Epithelial cell of proximal tubule (primary cell): ENCODE results near the gene AKAP9. TPM values are rescaled to one million over a fixed set of nuclear protein-coding genes. Genes with fewer than 3 reads are reported as not detected.
"Not testable (repeated sequence)": the region's sequence is repeated elsewhere in the genome, so short reads cannot be mapped to it uniquely, and the experiment has no call there.

Source experiments
- DNase-seq: peaks from one replicate; pipeline ENCODE4 v3.0.0-alpha.2; 2011; ENCODE audit warnings: low read depth
- H3K4me3 ChIP-seq: 2 replicates; pipeline ENCODE4 v1.5.1; 2011; ENCODE audit warnings: low read depth, mild to moderate bottlenecking, low read length
- CTCF ChIP-seq: conservative IDR thresholded peaks from 2 replicates; pipeline ENCODE4 v1.5.1; 2012; ENCODE audit warnings: low read depth, mild to moderate bottlenecking, low read length
- total RNA-seq: library from RNA; depleted of rRNA; stranded (reverse); fragments of >200 nt; gene quantifications from 2 replicates; pipeline ENCODE4 v1.2.3, GENCODE V29; 2015

The AKAP9 gene
- total RNA-seq, 1 donor from 2014 or later = 19.6 TPM

- no peak for DNase-seq
- H3K4me3 ChIP-seq = no peak overlapping the region
- TF ChIP-seq CTCF = no peak
Measured at GRCh38 chr7:92075455-92076158, 134.9 kb downstream of the AKAP9 start.

- DNase-seq = no peak
- H3K4me3 ChIP-seq = no peak overlapping the region
- no peak for TF ChIP-seq CTCF
Measured at GRCh38 chr7:92076509-92076908, 135.8 kb downstream of the AKAP9 start.

GRCh38 chr7:92083922-92084321 lies 143.3 kb downstream of the AKAP9 start:
- DNase-seq, H3K4me3 ChIP-seq: not testable (repeated sequence)

- no peak overlapping the region for H3K4me3 ChIP-seq
- DNase-seq = no peak
- no peak for TF ChIP-seq CTCF
Measured at GRCh38 chr7:92088266-92088665, 147.6 kb downstream of the AKAP9 start.

GRCh38 chr7:92092210-92092609 lies 151.5 kb downstream of the AKAP9 start:
- H3K4me3 ChIP-seq = no peak overlapping the region
- TF ChIP-seq CTCF = no peak
- DNase-seq = no peak

- no peak for TF ChIP-seq CTCF
- no peak overlapping the region for H3K4me3 ChIP-seq
- no peak for DNase-seq
Measured at GRCh38 chr7:92095380-92095779, 154.7 kb downstream of the AKAP9 start.

- no peak for TF ChIP-seq CTCF
- H3K4me3 ChIP-seq = no peak overlapping the region
- DNase-seq = no peak
Measured at GRCh38 chr7:92100534-92100933, 159.9 kb downstream of the AKAP9 start.

- H3K4me3 ChIP-seq, DNase-seq: not testable (repeated sequence)
Measured at GRCh38 chr7:92102862-92103261, 162.2 kb downstream of the AKAP9 start.
